GM12864 (cell line): ENCODE data around the gene DNER.

Experiments used
- DNase-seq: peaks from one replicate; pipeline ENCODE4 v3.0.0-alpha.2; 2011; ENCODE audit warnings: low read depth
- H3K4me3 ChIP-seq: 2 replicates; pipeline ENCODE4 v1.5.1; 2011; ENCODE audit warnings: mild to moderate bottlenecking, low read depth, low read length, control low read depth
- TF ChIP-seq, protein P1 (sequence below): IDR thresholded peaks from 2 replicates; pipeline ENCODE4 v1.5.1; 2011; ENCODE audit warnings: low read depth, mild to moderate bottlenecking, moderate library complexity, low read length, control low read depth, inconsistent platforms; ENCODE audit errors: missing control alignments

The DNER gene

DNA sequence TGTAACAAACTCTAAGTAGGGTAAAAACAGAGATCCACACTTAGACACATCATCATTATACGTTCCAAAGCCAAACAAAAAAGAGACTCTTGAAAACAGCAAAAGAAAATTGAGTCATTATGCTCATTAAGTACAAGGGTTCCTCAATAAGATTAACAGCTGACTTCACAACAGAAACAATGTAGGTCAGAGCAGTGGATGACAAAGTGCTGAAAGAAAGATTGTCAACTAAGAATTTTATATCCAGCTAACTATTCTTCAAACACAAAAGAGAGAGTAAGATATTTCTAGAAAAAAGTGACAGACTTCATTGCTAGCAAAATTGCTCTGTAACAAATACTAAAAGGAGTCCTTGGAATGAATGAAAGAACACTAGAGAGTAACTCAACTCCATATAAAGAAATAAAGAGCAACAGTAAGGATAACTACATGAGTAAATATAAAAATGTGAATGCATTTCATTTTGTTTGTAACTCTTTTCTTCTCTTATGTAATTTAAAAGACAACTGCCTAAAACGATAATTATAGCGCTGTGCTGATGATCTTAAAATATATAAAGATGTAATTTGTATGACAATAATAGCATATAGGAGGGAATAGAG is 23.8 kb upstream of the DNER start:
- DNase-seq: no peak
- H3K4me3 ChIP-seq: no peak overlapping the region
- TF ChIP-seq, protein P1, sequence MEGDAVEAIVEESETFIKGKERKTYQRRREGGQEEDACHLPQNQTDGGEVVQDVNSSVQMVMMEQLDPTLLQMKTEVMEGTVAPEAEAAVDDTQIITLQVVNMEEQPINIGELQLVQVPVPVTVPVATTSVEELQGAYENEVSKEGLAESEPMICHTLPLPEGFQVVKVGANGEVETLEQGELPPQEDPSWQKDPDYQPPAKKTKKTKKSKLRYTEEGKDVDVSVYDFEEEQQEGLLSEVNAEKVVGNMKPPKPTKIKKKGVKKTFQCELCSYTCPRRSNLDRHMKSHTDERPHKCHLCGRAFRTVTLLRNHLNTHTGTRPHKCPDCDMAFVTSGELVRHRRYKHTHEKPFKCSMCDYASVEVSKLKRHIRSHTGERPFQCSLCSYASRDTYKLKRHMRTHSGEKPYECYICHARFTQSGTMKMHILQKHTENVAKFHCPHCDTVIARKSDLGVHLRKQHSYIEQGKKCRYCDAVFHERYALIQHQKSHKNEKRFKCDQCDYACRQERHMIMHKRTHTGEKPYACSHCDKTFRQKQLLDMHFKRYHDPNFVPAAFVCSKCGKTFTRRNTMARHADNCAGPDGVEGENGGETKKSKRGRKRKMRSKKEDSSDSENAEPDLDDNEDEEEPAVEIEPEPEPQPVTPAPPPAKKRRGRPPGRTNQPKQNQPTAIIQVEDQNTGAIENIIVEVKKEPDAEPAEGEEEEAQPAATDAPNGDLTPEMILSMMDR: no peak

DNA sequence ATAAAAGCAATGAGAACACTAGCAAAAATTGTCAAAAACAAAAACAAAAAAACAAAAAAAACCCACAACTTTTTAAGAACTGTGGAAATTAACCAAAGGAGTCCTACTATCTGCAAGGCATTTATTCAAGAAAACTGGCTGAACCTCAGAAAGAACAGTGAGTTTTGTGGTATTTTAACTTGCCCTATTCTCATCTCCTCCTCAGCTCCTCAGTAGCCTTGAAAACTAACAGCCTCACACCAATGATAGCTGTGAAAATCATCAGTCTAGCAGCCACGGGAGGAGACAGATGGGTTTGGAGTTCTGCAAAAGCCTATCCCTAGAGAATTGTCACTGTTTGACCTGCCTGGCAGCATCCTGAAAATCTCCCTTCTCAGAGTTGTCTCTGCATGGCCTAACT is 20.1 kb upstream of the DNER start:
- TF ChIP-seq, protein P1: no peak
- DNase-seq: no peak

GRCh38 chr2:229733611-229734245 is 19.4 kb upstream of the DNER start:
- DNase-seq: no peak
- no peak overlapping the region for H3K4me3 ChIP-seq
- TF ChIP-seq, protein P1: no peak

More for the DNA sequence above, 20.1 kb upstream of the DNER start:
- H3K4me3 ChIP-seq: no peak overlapping the region

- no peak for DNase-seq
- no peak overlapping the region for H3K4me3 ChIP-seq
- TF ChIP-seq, protein P1: no peak
Measured at GRCh38 chr2:229732897-229733296, 18.5 kb upstream of the DNER start.

GRCh38 chr2:229731916-229732315 is 17.6 kb upstream of the DNER start:
- TF ChIP-seq, protein P1: no peak
- no peak overlapping the region for H3K4me3 ChIP-seq
- no peak for DNase-seq

DNA sequence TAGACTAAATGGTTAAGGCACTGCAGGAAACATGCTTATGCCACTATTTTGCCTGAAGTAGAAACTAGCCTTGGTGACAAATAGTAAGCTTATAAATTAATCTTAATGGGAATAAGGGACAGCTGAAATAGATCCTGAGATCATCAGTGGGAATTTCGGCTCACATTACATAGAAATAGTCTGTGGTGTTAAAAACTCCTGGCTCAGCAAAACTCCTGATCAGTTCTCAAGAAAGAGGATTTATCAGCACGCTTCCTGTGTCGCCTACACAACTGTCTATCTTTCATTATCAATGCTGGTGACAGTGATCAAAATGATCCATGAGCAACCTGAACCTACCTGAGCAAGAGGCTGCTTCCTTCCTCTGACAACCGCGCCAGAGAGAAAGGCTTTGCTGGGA is 17.0 kb upstream of the DNER start:
- no peak for DNase-seq
- TF ChIP-seq, protein P1: no peak
- H3K4me3 ChIP-seq: no peak overlapping the region

- no peak for DNase-seq
- TF ChIP-seq, protein P1: no peak
- no peak overlapping the region for H3K4me3 ChIP-seq
Measured at GRCh38 chr2:229728370-229728769, 14.0 kb upstream of the DNER start.
